Ureter (tissue), 1 donor: Measurements from ENCODE around the gene TSR1. TPM values are rescaled to one million over a fixed set of nuclear protein-coding genes. Genes with fewer than 3 reads are reported as not detected.

Experiments used
- DNase-seq: peaks from one replicate; pipeline ENCODE4 v3.0.0-alpha.2; 2020; ENCODE audit warnings: low spot score
- total RNA-seq: library from RNA; stranded (reverse); gene quantifications from one replicate; pipeline ENCODE4 v1.2.4, GENCODE V29; 2023
- donor health status: DM: yes; HTN: yes; CAD: no.

The TSR1 gene
- total RNA-seq, 1 donor from 2014 or later: 36.9 TPM

DNA sequence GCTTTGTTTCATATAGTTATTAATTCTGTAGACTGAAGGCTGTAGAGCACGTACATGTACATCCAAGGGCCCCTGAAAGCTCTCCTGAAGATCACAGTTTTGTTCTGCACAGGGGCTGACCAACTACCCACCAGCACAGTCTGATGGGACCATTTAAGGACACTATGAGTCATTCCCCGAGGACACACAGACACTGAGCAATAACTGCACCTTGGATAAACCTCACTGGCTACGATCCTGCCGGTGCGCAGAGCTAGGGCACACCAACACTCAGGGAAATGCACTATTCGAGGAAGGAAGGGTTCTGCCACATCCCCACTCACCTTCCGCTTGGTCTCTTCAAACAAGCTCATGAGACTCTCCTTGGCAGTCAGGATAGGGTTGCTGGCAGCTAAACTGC lies 53.0 kb downstream of the TSR1 start:
- DNase-seq: no peak

DNA sequence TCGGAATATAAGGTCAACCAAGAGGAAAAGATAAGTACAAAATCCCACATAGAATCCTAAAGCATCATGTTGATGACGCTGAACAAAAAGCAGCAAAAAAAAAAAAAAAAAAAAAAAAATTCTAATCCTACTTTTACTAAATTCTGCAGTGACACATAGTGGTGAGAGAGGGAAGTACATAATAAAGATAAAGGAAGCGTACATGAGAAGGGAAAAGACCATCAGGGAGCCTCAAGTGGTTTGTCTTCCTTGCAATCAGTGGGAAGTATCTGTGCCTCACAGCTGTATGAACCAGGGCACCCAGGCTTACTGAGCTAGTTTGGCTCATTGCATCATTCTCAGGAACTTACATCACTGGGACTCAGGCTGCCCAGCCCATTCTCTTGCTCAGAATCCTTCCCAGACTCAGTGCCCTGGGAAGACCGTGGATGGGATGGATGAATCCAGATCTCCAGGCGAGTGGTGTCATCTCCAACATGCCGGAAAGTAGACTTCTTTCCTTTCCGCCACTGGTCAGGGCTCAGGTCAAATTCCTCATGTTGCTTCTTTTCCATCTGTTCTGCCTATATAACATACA lies 53.9 kb downstream of the TSR1 start:
- DNase-seq: no peak

DNA sequence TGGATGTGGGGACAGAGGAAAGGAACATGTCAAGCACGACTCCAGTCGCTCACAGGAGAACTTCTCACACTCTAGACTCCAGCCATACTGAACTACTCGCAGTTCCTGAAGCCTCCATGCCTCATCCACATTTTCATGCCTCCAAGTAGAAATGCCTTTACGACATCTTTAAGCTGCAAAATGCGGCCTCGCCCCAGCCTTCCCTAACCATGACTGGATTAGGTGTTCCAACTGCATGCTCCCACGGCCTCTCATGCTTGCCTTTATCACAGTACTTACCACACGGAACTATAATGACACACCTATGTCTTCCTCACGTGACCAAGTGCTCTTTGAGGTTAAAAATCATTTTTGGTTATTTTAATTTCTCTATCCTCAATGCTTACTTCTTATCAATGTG lies 56.5 kb downstream of the TSR1 start:
- no peak for DNase-seq

DNA sequence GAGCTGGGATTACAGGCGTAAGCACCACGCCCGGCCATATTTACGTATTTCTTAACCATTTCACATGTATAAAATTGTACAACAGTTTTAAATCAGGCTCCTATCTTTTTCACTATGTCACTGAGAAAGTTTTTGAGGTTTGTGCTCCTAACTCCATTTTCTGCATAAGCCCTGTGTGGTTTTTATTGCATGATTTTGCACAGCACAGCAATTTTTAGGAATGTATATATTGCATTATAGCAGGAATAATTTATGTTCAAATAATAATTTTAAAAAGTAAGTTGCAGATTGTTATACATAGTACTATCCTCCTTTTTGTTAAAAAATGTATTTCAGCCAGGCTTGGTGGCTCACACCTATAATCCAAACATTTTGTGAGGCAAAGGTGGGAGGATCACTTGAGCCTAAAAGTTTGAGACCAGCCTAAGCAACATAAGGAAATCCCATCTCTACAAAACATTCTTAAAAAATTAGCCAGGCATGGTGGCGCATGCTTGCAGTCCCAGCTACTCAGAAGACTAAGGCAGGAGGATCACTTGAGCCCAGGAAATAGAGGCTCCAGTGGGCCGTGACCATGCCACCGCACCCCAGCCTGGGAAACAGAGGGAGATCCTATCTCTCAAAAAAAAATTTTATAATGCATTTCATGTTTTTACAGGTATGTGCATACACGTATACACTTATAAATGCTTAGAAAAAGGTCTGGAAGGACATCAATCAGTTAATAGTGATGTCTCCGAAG lies 58.7 kb downstream of the TSR1 start:
- DNase-seq: no peak

GRCh38 chr17:2275722-2276121 lies 60.5 kb downstream of the TSR1 start:
- no peak for DNase-seq

GRCh38 chr17:2274414-2274813 lies 61.8 kb downstream of the TSR1 start:
- DNase-seq: no peak

Other genes with a start within 250 kb of the TSR1 start
- 58.4 TPM for gene SMG6, start 32.7 kb downstream of the TSR1 start, total RNA-seq
- 6.3 TPM for gene SRR, start 32.5 kb downstream of the TSR1 start, total RNA-seq
- 113 TPM for gene SGSM2, start 1.0 kb upstream of the TSR1 start, total RNA-seq
- gene MNT, start 64.6 kb upstream of the TSR1 start, total RNA-seq: 47.4 TPM
- 52.2 TPM for gene METTL16, start 175.4 kb upstream of the TSR1 start, total RNA-seq